ENCODE measurements around the gene NEURL4.
A peak's percentile ranks its signal among the peaks of the same experiment; 100 is the strongest.

NEURL4 gene

DNA sequence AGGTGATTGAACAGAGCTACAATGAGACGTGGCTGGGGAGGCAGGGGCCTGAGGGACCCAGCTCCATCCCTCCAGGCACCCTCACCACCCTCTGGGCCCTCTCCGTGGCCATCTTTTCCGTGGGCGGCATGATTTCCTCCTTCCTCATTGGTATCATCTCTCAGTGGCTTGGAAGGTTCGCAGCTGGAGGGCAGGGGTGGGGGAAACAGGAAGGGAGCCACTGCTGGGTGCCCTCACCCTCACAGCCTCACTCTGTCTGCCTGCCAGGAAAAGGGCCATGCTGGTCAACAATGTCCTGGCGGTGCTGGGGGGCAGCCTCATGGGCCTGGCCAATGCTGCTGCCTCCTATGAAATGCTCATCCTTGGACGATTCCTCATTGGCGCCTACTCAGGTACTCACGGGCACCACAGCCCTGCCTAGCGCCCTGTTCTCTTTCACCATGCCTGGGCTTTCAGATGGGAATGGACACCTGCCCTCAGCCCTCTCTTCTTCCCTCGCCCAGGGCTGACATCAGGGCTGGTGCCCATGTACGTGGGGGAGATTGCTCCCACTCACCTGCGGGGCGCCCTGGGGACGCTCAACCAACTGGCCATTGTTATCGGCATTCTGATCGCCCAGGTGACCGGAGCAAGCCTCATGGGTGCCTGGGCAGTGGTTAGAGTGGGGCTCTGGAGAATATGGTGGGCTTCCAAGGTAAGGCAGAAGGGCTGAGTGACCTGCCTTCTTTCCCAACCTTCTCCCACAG, 45.5 kb downstream of the NEURL4 start:
- Histone ChIP-seq H3K4me3 (ENCODE audit: low read length) (no peak overlapping the region), H3K79me2 (ENCODE audit: control insufficient read depth, low read length) (no peaks in the 10 kb centered on the region), H3K9me2 (replicated peaks; ENCODE audit: control insufficient read depth, low read length) (no peaks in the 10 kb centered on the region), H3K36me3 (ENCODE audit: control insufficient read depth, low read length) (no peaks in the 10 kb centered on the region), H3K4me2 (ENCODE audit: low read length) (no peak overlapping the region), H3K4me1 (ENCODE audit: control insufficient read depth, low read length) (peaks cover 31% of the 10 kb centered on the region), H3K27ac (ENCODE audit: low read depth, low read length) (no peak overlapping the region), H3K9me3 (ENCODE audit: control insufficient read depth, insufficient read depth, low read length) (no peaks in the 10 kb centered on the region), H4K20me1 (ENCODE audit: control insufficient read depth, insufficient read depth, low read depth, low read length) (no peaks in the 10 kb centered on the region), H3K27me3 (ENCODE audit: control insufficient read depth, low read length) (peaks cover 44% of the 10 kb centered on the region), H3F3A (ENCODE audit: control insufficient read depth, insufficient read depth) (peaks cover 3% of the 10 kb centered on the region; the same call in 1 of the 2 replicates)
- TF ChIP-seq, protein P1, sequence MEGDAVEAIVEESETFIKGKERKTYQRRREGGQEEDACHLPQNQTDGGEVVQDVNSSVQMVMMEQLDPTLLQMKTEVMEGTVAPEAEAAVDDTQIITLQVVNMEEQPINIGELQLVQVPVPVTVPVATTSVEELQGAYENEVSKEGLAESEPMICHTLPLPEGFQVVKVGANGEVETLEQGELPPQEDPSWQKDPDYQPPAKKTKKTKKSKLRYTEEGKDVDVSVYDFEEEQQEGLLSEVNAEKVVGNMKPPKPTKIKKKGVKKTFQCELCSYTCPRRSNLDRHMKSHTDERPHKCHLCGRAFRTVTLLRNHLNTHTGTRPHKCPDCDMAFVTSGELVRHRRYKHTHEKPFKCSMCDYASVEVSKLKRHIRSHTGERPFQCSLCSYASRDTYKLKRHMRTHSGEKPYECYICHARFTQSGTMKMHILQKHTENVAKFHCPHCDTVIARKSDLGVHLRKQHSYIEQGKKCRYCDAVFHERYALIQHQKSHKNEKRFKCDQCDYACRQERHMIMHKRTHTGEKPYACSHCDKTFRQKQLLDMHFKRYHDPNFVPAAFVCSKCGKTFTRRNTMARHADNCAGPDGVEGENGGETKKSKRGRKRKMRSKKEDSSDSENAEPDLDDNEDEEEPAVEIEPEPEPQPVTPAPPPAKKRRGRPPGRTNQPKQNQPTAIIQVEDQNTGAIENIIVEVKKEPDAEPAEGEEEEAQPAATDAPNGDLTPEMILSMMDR (IDR thresholded peaks at IDR 0.05; ENCODE audit: low read depth, low read length, poor library complexity, severe bottlenecking) = no peak
- TF ChIP-seq EZH2phosphoT487 (IDR thresholded peaks at IDR 0.05; ENCODE audit: borderline replicate concordance, low read length) = no peak

- Histone ChIP-seq H3K4me2 (ENCODE audit: low read length) (no peak overlapping the region), H3K27me3 (ENCODE audit: control insufficient read depth, low read length) (peaks cover 36% of the 10 kb centered on the region)
Observed at GRCh38 chr17:7282752-7283321, 46.3 kb downstream of the NEURL4 start.

GRCh38 chr17:7281953-7282751, 47.0 kb downstream of the NEURL4 start:
- H3K27ac ChIP-seq (ENCODE audit: low read depth, low read length) = no peak overlapping the region
- no peaks in the 10 kb centered on the region for H3K36me3 ChIP-seq (ENCODE audit: control insufficient read depth, low read length)
- TF ChIP-seq, protein P1 (IDR thresholded peaks at IDR 0.05; ENCODE audit: low read depth, low read length, poor library complexity, severe bottlenecking) = no peak
- TF ChIP-seq EZH2phosphoT487 (IDR thresholded peaks at IDR 0.05; ENCODE audit: borderline replicate concordance, low read length) = no peak
- peaks cover 30% of the 10 kb centered on the region for H3K27me3 ChIP-seq (ENCODE audit: control insufficient read depth, low read length)
- no peaks in the 10 kb centered on the region for H3K9me3 ChIP-seq (ENCODE audit: control insufficient read depth, insufficient read depth, low read length)
- H3K4me1 ChIP-seq (ENCODE audit: control insufficient read depth, low read length) = peaks cover 31% of the 10 kb centered on the region
- no peaks in the 10 kb centered on the region for H4K20me1 ChIP-seq (ENCODE audit: control insufficient read depth, insufficient read depth, low read depth, low read length)
- no peaks in the 10 kb centered on the region for H3K79me2 ChIP-seq (ENCODE audit: control insufficient read depth, low read length)
- no peaks in the 10 kb centered on the region for H3K9me2 ChIP-seq (replicated peaks; ENCODE audit: control insufficient read depth, low read length)
- H3K4me2 ChIP-seq (ENCODE audit: low read length) = peak overlapping the region; percentile 92
- peaks cover 3% of the 10 kb centered on the region; the same call in 1 of the 2 replicates for H3F3A ChIP-seq (ENCODE audit: control insufficient read depth, insufficient read depth)
- H3K4me3 ChIP-seq (ENCODE audit: low read length) = peak overlapping the region; percentile 73

More at GRCh38 chr17:7282752-7283321, 46.3 kb downstream of the NEURL4 start:
- H3K9me3 ChIP-seq (ENCODE audit: control insufficient read depth, insufficient read depth, low read length) = no peaks in the 10 kb centered on the region
- no peaks in the 10 kb centered on the region for H3K79me2 ChIP-seq (ENCODE audit: control insufficient read depth, low read length)
- no peaks in the 10 kb centered on the region for H4K20me1 ChIP-seq (ENCODE audit: control insufficient read depth, insufficient read depth, low read depth, low read length)
- H3K36me3 ChIP-seq (ENCODE audit: control insufficient read depth, low read length) = no peaks in the 10 kb centered on the region
- H3K9me2 ChIP-seq (replicated peaks; ENCODE audit: control insufficient read depth, low read length) = no peaks in the 10 kb centered on the region
- TF ChIP-seq, protein P1 (IDR thresholded peaks at IDR 0.05; ENCODE audit: low read depth, low read length, poor library complexity, severe bottlenecking) = no peak
- no peak for TF ChIP-seq EZH2phosphoT487 (IDR thresholded peaks at IDR 0.05; ENCODE audit: borderline replicate concordance, low read length)
- peaks cover 31% of the 10 kb centered on the region for H3K4me1 ChIP-seq (ENCODE audit: control insufficient read depth, low read length)
- no peak overlapping the region for H3K4me3 ChIP-seq (ENCODE audit: low read length)
- no peak overlapping the region for H3K27ac ChIP-seq (ENCODE audit: low read depth, low read length)
- peaks cover 3% of the 10 kb centered on the region; the same call in 1 of the 2 replicates for H3F3A ChIP-seq (ENCODE audit: control insufficient read depth, insufficient read depth)
